Measurements from ENCODE around the gene WDR86. TPM values are rescaled to one million over a fixed set of nuclear protein-coding genes. Genes with fewer than 3 reads are reported as not detected.

WDR86 gene
- total RNA-seq, 1 experiment from 2014 or later = not detected

- no peak for DNase-seq (ENCODE audit: low read depth)
Measured at GRCh38 chr7:151440799-151441445, 31.1 kb upstream of the WDR86 start.

DNA sequence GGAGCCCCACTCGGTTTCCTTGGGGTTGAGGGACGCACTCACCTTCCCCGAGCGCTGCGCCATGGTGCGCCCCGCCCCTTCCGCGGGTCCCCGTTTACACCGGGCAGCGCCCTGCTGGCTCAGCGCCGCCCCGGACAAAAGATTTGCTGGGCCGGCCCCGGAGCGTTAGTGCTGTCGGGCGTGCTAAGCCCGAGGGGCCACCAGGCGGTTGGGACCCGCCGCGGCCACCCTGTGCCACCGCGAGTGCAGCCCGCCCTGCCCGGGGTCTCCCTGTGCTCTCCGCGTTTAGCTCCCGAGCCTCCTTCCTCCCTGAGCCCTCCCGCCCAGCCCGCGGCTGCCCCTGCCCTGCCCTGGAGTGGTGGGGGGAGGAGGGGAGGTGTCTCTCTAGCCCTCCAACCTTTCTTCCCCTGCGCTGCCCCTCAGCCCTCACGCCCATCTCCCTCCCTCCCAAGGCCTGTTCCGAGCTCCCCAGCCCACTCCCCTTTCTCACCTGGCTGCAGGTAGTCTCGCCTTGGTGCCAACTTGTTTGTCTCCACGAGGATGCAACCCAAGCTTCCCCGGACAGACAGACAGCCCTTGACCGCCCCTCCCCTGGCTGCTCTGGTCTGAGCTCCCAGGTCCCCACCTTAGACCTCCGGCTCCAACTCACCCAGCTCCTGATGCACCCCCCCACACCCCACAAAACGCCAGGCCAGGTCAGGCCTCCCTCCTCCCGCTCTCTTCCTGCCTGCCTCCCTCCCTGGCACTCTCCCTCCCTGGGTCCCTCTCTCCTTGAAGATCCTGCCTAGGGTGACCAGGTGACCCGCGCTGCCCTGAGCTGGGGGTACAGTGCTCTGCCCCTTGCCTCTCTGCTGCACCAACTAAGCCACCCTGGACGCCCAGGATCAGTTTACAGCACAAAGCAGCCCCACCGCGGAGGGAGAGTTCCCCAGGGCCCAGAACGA lies 30.3 kb upstream of the WDR86 start, which contains the start of gene CRYGN:
Gene CRYGN, minus strand, starts transcription at position 287 of the 944 bp plus-strand sequence. Its CDS starts 224 bp downstream, at position 63.
- DNase-seq (ENCODE audit: low read depth) = no peak

GRCh38 chr7:151438864-151439601 lies 29.2 kb upstream of the WDR86 start:
- DNase-seq (ENCODE audit: low read depth) = no peak

DNA sequence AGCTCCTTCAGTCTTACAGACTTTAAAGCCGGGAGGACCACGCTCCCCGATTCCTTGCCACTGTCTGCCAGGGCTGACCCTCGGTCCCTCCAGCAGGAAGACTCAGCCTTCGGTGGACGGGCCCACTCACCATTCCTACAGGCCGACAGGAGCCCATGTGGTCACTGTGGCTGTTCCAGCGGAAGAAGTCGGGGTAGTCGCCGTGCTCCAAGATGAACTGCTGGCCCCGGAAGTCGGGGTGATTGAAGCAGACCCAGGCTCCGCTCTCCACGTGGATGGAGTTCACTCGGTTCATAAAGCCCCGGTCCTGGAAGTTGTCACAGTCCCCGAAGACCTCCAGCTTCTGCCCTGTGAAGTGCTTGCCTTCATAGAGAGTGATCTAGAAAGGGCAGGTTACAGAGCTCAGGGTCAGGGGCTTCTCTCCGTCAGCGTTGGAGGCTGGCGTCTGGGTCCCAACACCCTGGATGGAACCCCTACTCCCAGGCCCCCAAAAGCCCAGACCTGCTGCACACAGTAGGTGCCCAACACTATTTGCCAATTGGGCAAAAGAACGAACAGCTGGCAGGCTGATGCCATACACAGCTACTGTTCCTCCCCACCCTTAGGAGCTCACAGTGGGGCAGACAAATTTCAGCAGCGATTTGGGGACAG lies 28.2 kb upstream of the WDR86 start:
- DNase-seq (ENCODE audit: low read depth) = no peak

- DNase-seq (ENCODE audit: low read depth) = no peak
Measured at GRCh38 chr7:151437159-151437553, 27.3 kb upstream of the WDR86 start.

DNA sequence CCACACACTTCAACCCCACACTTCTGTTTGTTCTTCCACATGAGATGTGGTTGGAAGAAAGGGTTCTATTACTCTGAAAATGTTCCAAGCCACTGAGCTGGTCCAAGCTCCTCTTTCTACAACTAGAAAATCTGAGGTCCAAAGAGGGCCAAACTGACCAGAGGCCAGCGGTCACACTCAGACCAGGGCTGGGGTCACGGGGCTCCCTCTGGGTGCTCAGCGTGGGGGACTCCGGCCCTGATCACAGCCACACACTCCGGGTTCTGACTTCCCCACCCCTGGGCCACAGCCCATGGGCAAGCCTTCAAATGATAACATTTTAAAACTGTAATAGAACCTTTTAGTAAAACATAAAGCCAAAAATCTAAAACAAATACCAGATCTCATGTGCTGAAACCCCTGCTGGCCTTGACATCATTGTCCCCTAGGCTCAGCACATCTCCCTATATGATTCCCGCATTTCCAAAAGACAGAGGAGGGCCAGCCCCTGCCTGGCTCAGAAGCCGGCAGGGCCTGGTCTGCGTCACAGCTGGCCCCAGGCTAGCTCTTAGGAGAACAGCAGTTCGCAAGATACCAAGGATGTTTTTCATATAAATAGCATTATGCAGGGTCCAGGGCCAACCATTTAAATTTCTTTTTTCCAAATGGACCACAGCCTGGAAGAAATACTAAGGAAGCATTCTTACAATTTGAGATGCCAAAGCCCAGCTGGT lies 26.8 kb upstream of the WDR86 start:
- DNase-seq (ENCODE audit: low read depth) = no peak

DNA sequence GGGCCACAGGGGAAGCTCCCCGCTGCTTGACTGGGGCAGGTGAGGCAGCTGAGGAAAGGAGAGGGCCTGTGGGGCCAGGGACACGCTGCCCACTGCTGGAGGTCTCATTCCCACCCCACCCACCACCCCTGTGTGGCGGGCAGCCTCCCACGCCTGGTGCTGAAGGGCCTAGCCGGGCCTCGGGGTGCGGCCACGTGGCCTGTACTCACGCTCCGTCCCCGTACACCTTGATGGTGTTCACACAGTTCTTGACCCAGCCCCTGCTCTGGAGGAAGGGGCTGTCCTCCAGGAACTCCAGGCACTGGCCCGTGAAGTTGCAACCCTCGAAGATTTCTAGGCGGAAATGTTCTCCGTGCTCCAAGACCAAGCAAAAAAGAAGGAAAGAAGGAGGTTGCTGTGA lies 26.1 kb upstream of the WDR86 start:
- DNase-seq (ENCODE audit: low read depth) = no peak

DNA sequence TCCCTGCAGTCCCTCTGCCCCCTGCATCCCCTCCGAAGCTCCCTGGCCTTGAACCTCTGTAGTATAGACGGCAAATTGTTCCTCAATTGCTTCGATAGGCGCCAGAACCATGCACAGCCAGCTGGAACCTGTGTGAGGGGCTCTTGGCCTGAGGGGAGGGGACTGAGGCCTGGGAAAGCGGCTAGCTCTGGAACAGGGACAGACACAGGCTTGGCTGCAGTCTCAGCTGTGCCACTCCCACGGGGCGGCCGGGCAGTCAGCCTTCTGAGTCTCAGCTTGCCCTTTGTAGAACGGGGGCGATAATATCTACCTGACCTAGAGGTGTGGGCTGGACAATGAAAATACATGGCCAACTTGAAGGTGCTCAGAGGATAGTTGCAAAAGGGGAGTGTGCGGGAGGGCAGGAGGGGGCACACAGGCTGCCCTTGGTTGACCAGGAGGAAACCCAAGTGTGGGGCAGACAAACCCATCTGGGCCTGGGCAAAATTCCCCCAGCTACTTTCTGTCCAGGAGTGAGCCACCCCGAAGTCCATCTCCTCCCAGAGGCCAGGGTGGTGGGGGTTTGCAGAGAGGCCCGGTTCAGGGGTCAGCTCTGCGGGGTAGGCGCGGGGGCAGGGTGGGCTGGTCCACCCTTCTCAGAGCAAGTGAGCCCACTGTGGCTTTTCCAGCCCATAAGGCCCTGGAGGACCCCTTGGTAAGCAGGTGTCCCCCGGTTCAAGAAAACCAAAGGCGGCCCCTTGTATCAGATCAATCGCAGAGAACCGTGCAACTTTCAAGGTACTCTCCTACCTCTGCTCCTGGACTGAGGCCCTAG lies 25.5 kb upstream of the WDR86 start:
- no peak for DNase-seq (ENCODE audit: low read depth)

DNA sequence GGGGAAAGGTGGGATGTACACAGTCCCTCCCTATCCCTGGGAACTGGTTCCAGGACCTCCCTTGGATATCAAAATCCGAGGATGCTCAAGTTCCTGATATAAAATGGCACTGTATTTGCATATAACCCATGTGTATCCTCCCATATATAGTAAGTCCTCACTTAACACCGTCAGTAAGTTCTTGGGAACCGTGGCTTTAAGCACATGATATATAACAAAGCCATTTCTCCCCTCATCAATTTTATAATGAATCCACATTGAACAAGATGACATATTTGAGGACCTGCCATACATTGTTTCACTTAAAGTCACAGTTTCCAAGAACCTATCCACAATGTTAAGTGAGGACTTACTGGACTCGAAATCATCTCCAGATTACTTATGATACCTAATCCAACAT lies 24.7 kb upstream of the WDR86 start:
- DNase-seq (ENCODE audit: low read depth) = no peak

DNA sequence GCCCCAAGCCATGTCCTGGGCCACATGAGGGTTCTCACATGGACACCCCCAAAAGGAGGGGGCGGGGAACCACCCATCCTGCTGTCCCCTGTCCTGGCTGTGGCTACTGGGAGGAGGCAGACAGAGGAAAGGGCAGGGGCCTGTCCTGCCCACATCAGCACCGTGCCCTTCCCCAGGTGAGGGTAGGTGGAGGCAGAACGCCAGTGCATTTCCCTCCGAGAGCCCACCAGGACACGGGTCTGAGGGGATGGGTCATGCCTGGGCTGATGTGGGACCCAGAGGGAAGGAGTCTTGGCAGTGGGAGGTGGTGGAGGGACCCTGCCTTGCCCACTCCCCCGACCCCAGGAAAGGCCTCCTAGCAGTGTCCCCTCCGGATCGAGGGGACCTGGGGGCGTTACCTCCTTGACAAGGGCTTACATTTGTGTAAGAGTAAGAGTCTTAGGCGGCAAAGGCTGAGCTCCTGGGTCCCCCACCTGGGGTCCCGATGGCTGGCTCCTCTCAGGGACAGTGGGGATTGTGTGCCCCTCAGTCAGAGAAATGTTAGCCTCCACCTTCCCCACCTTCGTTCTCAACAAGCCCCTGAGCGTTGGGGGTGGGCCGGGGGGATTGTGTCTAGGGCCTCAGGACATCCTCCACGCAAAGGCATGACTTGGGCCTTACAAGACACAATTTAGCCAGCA lies 24.0 kb upstream of the WDR86 start:
- no peak for DNase-seq (ENCODE audit: low read depth)

DNA sequence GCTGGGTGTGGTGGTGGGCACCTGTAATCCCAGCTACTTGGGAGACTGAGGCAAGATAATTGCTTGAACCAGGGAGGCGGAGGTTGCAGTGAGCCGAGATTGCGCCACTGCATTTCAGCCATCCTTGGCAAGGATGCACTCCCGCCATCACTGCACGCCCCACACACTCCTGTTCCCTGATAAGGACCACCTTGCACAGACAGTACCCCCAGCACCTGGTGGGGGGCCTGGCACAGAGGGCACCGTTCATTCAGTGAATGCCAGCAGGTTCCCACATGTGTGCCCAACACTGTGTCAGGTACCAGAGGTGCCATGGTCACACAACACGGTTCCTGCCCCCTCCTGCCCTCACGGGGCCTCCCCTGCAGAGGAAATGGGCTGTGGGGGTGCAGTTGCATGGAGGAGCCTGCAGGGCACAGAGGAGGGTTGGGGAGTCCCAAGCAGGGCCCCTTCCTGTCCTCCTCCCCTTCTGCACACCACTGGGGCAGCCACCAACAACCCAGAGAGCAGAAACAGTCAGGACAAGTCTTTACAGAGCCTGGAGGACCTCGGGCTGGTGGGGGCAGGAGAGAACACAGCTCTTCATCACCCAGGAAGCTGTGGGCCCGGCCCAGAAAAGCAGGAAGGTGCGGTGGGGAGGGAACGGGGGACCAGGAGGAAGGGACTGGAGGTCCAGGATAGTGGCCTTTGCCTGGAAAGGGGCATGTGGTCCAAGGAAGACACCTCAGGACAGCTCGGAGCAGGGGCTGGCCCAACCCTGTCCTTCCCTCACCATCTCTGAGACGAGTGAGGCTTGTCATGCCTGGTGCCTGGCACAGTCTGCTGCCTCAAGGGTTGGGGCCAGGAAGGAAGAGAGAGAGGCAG lies 23.1 kb upstream of the WDR86 start:
- no peak for DNase-seq (ENCODE audit: low read depth)

- DNase-seq (ENCODE audit: low read depth) = no peak
Measured at GRCh38 chr7:151431768-151432311, 22.0 kb upstream of the WDR86 start.

GRCh38 chr7:151431281-151431767 lies 21.5 kb upstream of the WDR86 start:
- no peak for DNase-seq (ENCODE audit: low read depth)

- no peak for DNase-seq (ENCODE audit: low read depth)
Measured at GRCh38 chr7:151430391-151431205, 20.8 kb upstream of the WDR86 start.

- no peak for DNase-seq (ENCODE audit: low read depth)
Measured at GRCh38 chr7:151429560-151430331, 19.9 kb upstream of the WDR86 start.

DNA sequence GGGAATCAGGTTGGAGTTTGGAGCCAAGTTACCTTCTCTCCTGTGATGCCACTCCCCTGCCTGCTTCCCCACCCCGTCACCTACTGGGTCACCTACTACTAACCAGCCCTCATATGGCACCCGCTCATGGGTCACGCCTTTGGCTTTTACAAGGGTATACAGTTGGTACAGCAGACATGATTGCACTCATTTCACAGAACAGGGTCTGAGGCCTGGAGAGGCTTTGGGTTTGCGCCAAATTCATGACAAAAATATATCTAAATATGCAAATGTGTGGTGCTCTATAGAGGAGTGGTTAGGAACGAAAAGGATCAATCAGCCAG lies 19.4 kb upstream of the WDR86 start:
- DNase-seq (ENCODE audit: low read depth) = no peak
